B cell (primary cell): ENCODE results near the gene C1orf198. TPM values are rescaled to one million over a fixed set of nuclear protein-coding genes. Genes with fewer than 3 reads are reported as not detected.

Source experiments
- ATAC-seq: fragments of 200-7000 bp; cut with Tn5 transposase; one replicate; pipeline ENCODE4 v1.10.0; 2021; ENCODE audit warnings: low read depth, mild to moderate bottlenecking, moderate number of reproducible peaks, moderate library complexity
- CTCF ChIA-PET: fragments of 350-600 bp; sonication (Branson Sonifier 250); formaldehyde crosslinking; loops from one replicate; lab custom pipeline; 2021; ENCODE audit warnings: antibody characterized with exemption, inconsistent platforms; lab: Charles Lee
- POLR2A ChIA-PET: fragments of 350-600 bp; sonication (Branson Sonifier 250); formaldehyde crosslinking; loops from one replicate; lab custom pipeline; 2021; ENCODE audit warnings: antibody characterized with exemption; lab: Charles Lee
- DNase-seq: peaks from one replicate; pipeline ENCODE4 v3.0.0; 2013
- H2AFZ ChIP-seq: 2 replicates; pipeline ENCODE4 v1.6.1; 2012; ENCODE audit warnings: mild to moderate bottlenecking, low read depth, low read length; ENCODE audit not compliant: insufficient read depth, poor library complexity, severe bottlenecking
- H3K27ac ChIP-seq, 2 donors: 1 replicate in 1 of 2; 2 replicates in 1 of 2; pipeline ENCODE4 v1.5.1; 2012 to 2013; ENCODE audit warnings: low read length in 2 of 2, mild to moderate bottlenecking in 2 of 2, moderate library complexity in 1 of 2
- H3K27me3 ChIP-seq, 4 experiments: fragments of 200-600 bp in 1 of 4; sonication (generic) in 1 of 4; replicated peaks in 1 of 4; 1 replicate in 2 of 4; 2 replicates in 2 of 4; pipeline versions ENCODE4 v1.6.1 to v1.7.0; 2013 to 2016; ENCODE audit warnings: low read length in 3 of 4, mild to moderate bottlenecking in 2 of 4, mixed read lengths in 1 of 4, moderate library complexity in 1 of 4; ENCODE audit not compliant: insufficient read depth in 4 of 4, control insufficient read depth in 3 of 4; ENCODE audit errors: control extremely low read depth in 1 of 4
- H3K36me3 ChIP-seq, 2 experiments: replicated peaks in 1 of 2; 1 replicate in 1 of 2; 2 replicates in 1 of 2; pipeline versions ENCODE4 v1.6.1 to v1.7.1; 2013; ENCODE audit warnings: low read length in 1 of 2; ENCODE audit not compliant: insufficient read depth in 2 of 2, control insufficient read depth in 1 of 2; ENCODE audit errors: control extremely low read depth in 1 of 2, extremely low read depth in 1 of 2
- H3K4me1 ChIP-seq, 2 donors: fragments of 200-600 bp in 1 of 2; sonication (generic) in 1 of 2; 1 replicate in 1 of 2; 2 replicates in 1 of 2; pipeline versions ENCODE4 v1.5.1 to v1.6.1; 2013 to 2017; ENCODE audit warnings: low read length in 2 of 2; ENCODE audit not compliant: control insufficient read depth in 2 of 2, insufficient read depth in 2 of 2
- H3K4me2 ChIP-seq: replicated peaks from 2 replicates; pipeline ENCODE3; 2012; ENCODE audit warnings: mild to moderate bottlenecking, low read depth, low read length; ENCODE audit not compliant: poor library complexity, severe bottlenecking
- H3K4me3 ChIP-seq, 5 experiments: fragments of 200-600 bp in 1 of 5; sonication (generic) in 1 of 5; 1 replicate in 3 of 5; 2 replicates in 2 of 5; pipeline versions ENCODE4 v1.5.1 to v1.7.0; 2011 to 2016; ENCODE audit warnings: low read length in 4 of 5, mild to moderate bottlenecking in 4 of 5, low read depth in 2 of 5, control low read depth in 1 of 5, moderate library complexity in 1 of 5; ENCODE audit not compliant: insufficient read depth in 1 of 5; ENCODE audit errors: control extremely low read depth in 1 of 5, extremely low read depth in 1 of 5
- H3K79me2 ChIP-seq: fragments of 200-600 bp; sonication (generic); one replicate; pipeline ENCODE4 v1.6.0; 2016; ENCODE audit warnings: low read length; ENCODE audit not compliant: control insufficient read depth, insufficient read depth
- H3K9ac ChIP-seq: fragments of 200-600 bp; sonication (generic); 2 replicates; pipeline ENCODE4 v1.6.1; 2017; ENCODE audit warnings: mild to moderate bottlenecking, low read length, moderate library complexity
- H3K9me3 ChIP-seq, 3 donors: one replicate each; pipeline versions ENCODE4 v1.6.1 to v1.7.1; 2013; ENCODE audit warnings: low read length in 2 of 3; ENCODE audit not compliant: control insufficient read depth in 2 of 3, insufficient read depth in 1 of 3; ENCODE audit errors: control extremely low read depth in 1 of 3
- H4K20me1 ChIP-seq: 2 replicates; pipeline ENCODE4 v1.6.0; 2012; ENCODE audit warnings: mild to moderate bottlenecking, low read length; ENCODE audit not compliant: insufficient read depth, control insufficient read depth, poor library complexity, severe bottlenecking
- H3K27ac Mint-ChIP-seq: one replicate; pipeline ENCODE4 v1.8.0; 2021; ENCODE audit warnings: mixed read lengths
- H3K27me3 Mint-ChIP-seq: one replicate; pipeline ENCODE4 v1.8.0; 2021; ENCODE audit warnings: mixed read lengths
- H3K4me1 Mint-ChIP-seq: one replicate; pipeline ENCODE4 v1.8.0; 2021; ENCODE audit warnings: mixed read lengths
- H3K4me3 Mint-ChIP-seq: one replicate; pipeline ENCODE4 v1.8.0; 2021; ENCODE audit warnings: mixed read lengths
- H3K9me3 Mint-ChIP-seq: one replicate; pipeline ENCODE4 v1.8.0; 2022; ENCODE audit warnings: mixed read lengths; ENCODE audit not compliant: insufficient read depth
- EZH2 ChIP-seq: IDR thresholded peaks from 2 replicates; pipeline ENCODE4 v1.6.1; 2012; ENCODE audit warnings: borderline replicate concordance, low read depth, mild to moderate bottlenecking, moderate library complexity, low read length; ENCODE audit not compliant: insufficient read depth, poor library complexity, severe bottlenecking
- WGBS: methylation state at CpG from one replicate; pipeline ENCODE4 v1.1.5; 2013; ENCODE audit warnings: missing lambda C conversion rate; ENCODE audit not compliant: insufficient coverage; 5-methylcytosine and 5-hydroxymethylcytosine counted together
- intact Hi-C: fragments of 100-400 bp; cut with micrococcal nuclease; formaldehyde crosslinking; loops from one replicate; pipeline ENCODE4 v1.10.0; 2022
- polyA plus RNA-seq: library from polyadenylated mRNA; depleted of rRNA; stranded (reverse); fragments of >200 nt; gene quantifications from 2 replicates; pipeline ENCODE4 v1.2.3, GENCODE V29; 2012
- total RNA-seq, 2 donors: library from RNA; stranded (reverse); fragments of 120-200 nt in 1 of 2; gene quantifications; 1 replicate in 1 of 2; 2 replicates in 1 of 2; pipeline versions ENCODE4 v1.2.3 to v1.2.4, GENCODE V29; 2013 to 2022
- TF ChIP-seq, protein P1 (sequence below): fragments of 200-600 bp; IDR thresholded peaks from one replicate; pipeline ENCODE4 v1.8.0; 2022; ENCODE audit warnings: antibody characterized with exemption, mild to moderate bottlenecking

The C1orf198 gene
- total and polyA plus RNA-seq, 2 donors (not counting 1 experiment from before 2014, with no cell fraction given): 1.0 to 6.6 TPM

GRCh38 chr1:230820568-230820967, 47.8 kb downstream of the C1orf198 start:
- Mint-ChIP-seq H3K4me1 (no peaks in the 10 kb centered on the region), H3K4me3 (no peak overlapping the region), H3K27ac (no peak overlapping the region), H3K9me3 (no peaks in the 10 kb centered on the region), H3K27me3 (peaks cover 45% of the 10 kb centered on the region)
- H3K36me3 ChIP-seq: no peaks in the 10 kb centered on the region
- H3K4me1 ChIP-seq: no peaks in the 10 kb centered on the region
- no peak overlapping the region for H3K4me2 ChIP-seq
- intact Hi-C loops: no loop called here
- CTCF ChIA-PET: no interaction called here
- H3K27me3 ChIP-seq: peaks cover 0 to 6% (median 1%) of the 10 kb centered on the region in 4 experiments
- TF ChIP-seq, protein P1, sequence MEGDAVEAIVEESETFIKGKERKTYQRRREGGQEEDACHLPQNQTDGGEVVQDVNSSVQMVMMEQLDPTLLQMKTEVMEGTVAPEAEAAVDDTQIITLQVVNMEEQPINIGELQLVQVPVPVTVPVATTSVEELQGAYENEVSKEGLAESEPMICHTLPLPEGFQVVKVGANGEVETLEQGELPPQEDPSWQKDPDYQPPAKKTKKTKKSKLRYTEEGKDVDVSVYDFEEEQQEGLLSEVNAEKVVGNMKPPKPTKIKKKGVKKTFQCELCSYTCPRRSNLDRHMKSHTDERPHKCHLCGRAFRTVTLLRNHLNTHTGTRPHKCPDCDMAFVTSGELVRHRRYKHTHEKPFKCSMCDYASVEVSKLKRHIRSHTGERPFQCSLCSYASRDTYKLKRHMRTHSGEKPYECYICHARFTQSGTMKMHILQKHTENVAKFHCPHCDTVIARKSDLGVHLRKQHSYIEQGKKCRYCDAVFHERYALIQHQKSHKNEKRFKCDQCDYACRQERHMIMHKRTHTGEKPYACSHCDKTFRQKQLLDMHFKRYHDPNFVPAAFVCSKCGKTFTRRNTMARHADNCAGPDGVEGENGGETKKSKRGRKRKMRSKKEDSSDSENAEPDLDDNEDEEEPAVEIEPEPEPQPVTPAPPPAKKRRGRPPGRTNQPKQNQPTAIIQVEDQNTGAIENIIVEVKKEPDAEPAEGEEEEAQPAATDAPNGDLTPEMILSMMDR: no peak
- TF ChIP-seq EZH2: no peak
- no peak overlapping the region for H2AFZ ChIP-seq
- DNase-seq (no peak), ATAC-seq (no peak)
- no peak overlapping the region for H3K9ac ChIP-seq
- 59% methylated on average over 4 of the region's 4 CpGs for WGBS
- POLR2A ChIA-PET: no interaction called here
- H3K27ac ChIP-seq: no peak overlapping the region
- H3K9me3 ChIP-seq: no peaks in the 10 kb centered on the region
- H3K4me3 ChIP-seq: no peak overlapping the region
- H3K79me2 ChIP-seq: no peaks in the 10 kb centered on the region
- H4K20me1 ChIP-seq: no peaks in the 10 kb centered on the region

DNA sequence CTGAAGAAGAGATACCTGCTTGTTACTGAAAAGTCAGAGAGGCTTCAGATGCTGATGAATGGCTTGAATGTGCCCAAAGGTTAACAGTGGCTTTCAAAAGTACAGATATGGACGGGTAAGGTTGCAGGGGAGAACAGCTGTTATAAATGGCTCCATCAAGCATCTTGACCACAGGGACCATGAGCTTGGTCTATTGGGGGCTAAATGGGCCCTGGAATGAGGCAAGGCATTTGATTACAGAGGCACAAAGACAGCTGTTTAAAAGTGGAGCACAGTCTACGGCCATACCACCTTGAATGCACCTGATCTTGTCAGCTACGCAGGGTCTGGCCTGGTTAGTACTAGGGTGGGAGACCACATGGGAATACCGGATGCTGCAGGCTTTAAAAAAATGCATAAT, 48.3 kb downstream of the C1orf198 start:
- Mint-ChIP-seq H3K27ac (no peak overlapping the region), H3K4me1 (no peaks in the 10 kb centered on the region), H3K9me3 (no peaks in the 10 kb centered on the region), H3K4me3 (no peak overlapping the region), H3K27me3 (peaks cover 51% of the 10 kb centered on the region)
- WGBS: 84% methylated on average over 3 of the region's 4 CpGs
- no peak overlapping the region for H3K9ac ChIP-seq
- ChIA-PET CTCF (no interaction called here), POLR2A (no interaction called here)
- no peak overlapping the region for H3K27ac ChIP-seq
- H3K27me3 ChIP-seq: peaks cover 0 to 6% (median 1%) of the 10 kb centered on the region in 4 experiments
- intact Hi-C loops: no loop called here
- no peaks in the 10 kb centered on the region for H3K36me3 ChIP-seq
- H4K20me1 ChIP-seq: no peaks in the 10 kb centered on the region
- TF ChIP-seq, protein P1: no peak
- no peak for TF ChIP-seq EZH2
- no peaks in the 10 kb centered on the region for H3K9me3 ChIP-seq
- H3K4me2 ChIP-seq: no peak overlapping the region
- H3K79me2 ChIP-seq: no peaks in the 10 kb centered on the region
- no peaks in the 10 kb centered on the region for H3K4me1 ChIP-seq
- no peak overlapping the region for H3K4me3 ChIP-seq
- no peak overlapping the region for H2AFZ ChIP-seq
- no peak for ATAC-seq
- DNase-seq: no peak
